Neural crest cell (in vitro differentiated cells): ENCODE measurements around the gene CAMSAP2. TPM values are rescaled to one million over a fixed set of nuclear protein-coding genes. Genes with fewer than 3 reads are reported as not detected.

Source experiments
- DNase-seq: peaks from one replicate; pipeline ENCODE4 v3.0.0; 2021; ENCODE audit warnings: low read depth, mixed read lengths, low spot score
- H3K27ac Mint-ChIP-seq: one replicate; pipeline ENCODE4 v1.8.0; 2021; ENCODE audit warnings: mild to moderate bottlenecking, mixed read lengths; ENCODE audit not compliant: unreplicated experiment
- H3K27me3 Mint-ChIP-seq: 2 replicates; pipeline ENCODE4 v1.8.0; 2021; ENCODE audit warnings: low read depth, mild to moderate bottlenecking, mixed read lengths
- H3K36me3 Mint-ChIP-seq: 2 replicates; pipeline ENCODE4 v1.8.0; 2021; ENCODE audit warnings: low read depth, mild to moderate bottlenecking, mixed read lengths
- H3K4me1 Mint-ChIP-seq: 2 replicates; pipeline ENCODE4 v1.8.0; 2021; ENCODE audit warnings: mixed read lengths
- H3K4me3 Mint-ChIP-seq: one replicate; pipeline ENCODE4 v1.8.0; 2021; ENCODE audit warnings: mild to moderate bottlenecking, mixed read lengths
- H3K9me3 Mint-ChIP-seq: 2 replicates; pipeline ENCODE4 v1.8.0; 2021; ENCODE audit warnings: mixed read lengths
- total RNA-seq: library from RNA; stranded (reverse); gene quantifications from 2 replicates; pipeline ENCODE4 v1.2.1, GENCODE V29; 2021
- TF ChIP-seq, protein P1 (sequence below): fragments of 200-600 bp; sonication (generic); conservative IDR thresholded peaks from 2 replicates; pipeline ENCODE4 v1.5.0; 2021; ENCODE audit warnings: antibody characterized with exemption, mild to moderate bottlenecking

The CAMSAP2 gene
- total RNA-seq, 1 donor from 2014 or later = 40.3 TPM

GRCh38 chr1:200849430-200849829, 110.7 kb downstream of the CAMSAP2 start:
- peaks cover 31% of the 10 kb centered on the region for H3K36me3 Mint-ChIP-seq
- no peak overlapping the region for H3K4me3 Mint-ChIP-seq
- DNase-seq = no peak
- H3K4me1 Mint-ChIP-seq = peaks cover 14% of the 10 kb centered on the region
- H3K27me3 Mint-ChIP-seq = no peaks in the 10 kb centered on the region
- no peaks in the 10 kb centered on the region for H3K9me3 Mint-ChIP-seq
- TF ChIP-seq, protein P1, sequence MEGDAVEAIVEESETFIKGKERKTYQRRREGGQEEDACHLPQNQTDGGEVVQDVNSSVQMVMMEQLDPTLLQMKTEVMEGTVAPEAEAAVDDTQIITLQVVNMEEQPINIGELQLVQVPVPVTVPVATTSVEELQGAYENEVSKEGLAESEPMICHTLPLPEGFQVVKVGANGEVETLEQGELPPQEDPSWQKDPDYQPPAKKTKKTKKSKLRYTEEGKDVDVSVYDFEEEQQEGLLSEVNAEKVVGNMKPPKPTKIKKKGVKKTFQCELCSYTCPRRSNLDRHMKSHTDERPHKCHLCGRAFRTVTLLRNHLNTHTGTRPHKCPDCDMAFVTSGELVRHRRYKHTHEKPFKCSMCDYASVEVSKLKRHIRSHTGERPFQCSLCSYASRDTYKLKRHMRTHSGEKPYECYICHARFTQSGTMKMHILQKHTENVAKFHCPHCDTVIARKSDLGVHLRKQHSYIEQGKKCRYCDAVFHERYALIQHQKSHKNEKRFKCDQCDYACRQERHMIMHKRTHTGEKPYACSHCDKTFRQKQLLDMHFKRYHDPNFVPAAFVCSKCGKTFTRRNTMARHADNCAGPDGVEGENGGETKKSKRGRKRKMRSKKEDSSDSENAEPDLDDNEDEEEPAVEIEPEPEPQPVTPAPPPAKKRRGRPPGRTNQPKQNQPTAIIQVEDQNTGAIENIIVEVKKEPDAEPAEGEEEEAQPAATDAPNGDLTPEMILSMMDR = no peak
- H3K27ac Mint-ChIP-seq = no peak overlapping the region

- Mint-ChIP-seq H3K36me3 (peaks cover 31% of the 10 kb centered on the region), H3K9me3 (no peaks in the 10 kb centered on the region), H3K4me1 (peaks cover 9% of the 10 kb centered on the region), H3K27ac (no peak overlapping the region), H3K27me3 (no peaks in the 10 kb centered on the region), H3K4me3 (no peak overlapping the region)
- DNase-seq = no peak
- TF ChIP-seq, protein P1 = no peak
Measured at GRCh38 chr1:200850554-200850953, 111.9 kb downstream of the CAMSAP2 start.

- peaks cover 10% of the 10 kb centered on the region for H3K36me3 Mint-ChIP-seq
- H3K9me3 Mint-ChIP-seq = no peaks in the 10 kb centered on the region
- H3K4me1 Mint-ChIP-seq = no peaks in the 10 kb centered on the region
- no peak overlapping the region for H3K27ac Mint-ChIP-seq
- no peak for DNase-seq
- H3K27me3 Mint-ChIP-seq = no peaks in the 10 kb centered on the region
- no peak overlapping the region for H3K4me3 Mint-ChIP-seq
- TF ChIP-seq, protein P1 = no peak
Measured at GRCh38 chr1:200856716-200857357, 118.1 kb downstream of the CAMSAP2 start.

GRCh38 chr1:200857804-200858203, 119.1 kb downstream of the CAMSAP2 start:
- no peaks in the 10 kb centered on the region for H3K4me1 Mint-ChIP-seq
- no peak overlapping the region for H3K4me3 Mint-ChIP-seq
- peaks cover 13% of the 10 kb centered on the region for H3K36me3 Mint-ChIP-seq
- TF ChIP-seq, protein P1 = no peak
- no peaks in the 10 kb centered on the region for H3K9me3 Mint-ChIP-seq
- H3K27me3 Mint-ChIP-seq = no peaks in the 10 kb centered on the region
- no peak for DNase-seq
- H3K27ac Mint-ChIP-seq = no peak overlapping the region

- no peaks in the 10 kb centered on the region for H3K9me3 Mint-ChIP-seq
- H3K36me3 Mint-ChIP-seq = peaks cover 23% of the 10 kb centered on the region
- H3K4me3 Mint-ChIP-seq = no peak overlapping the region
- TF ChIP-seq, protein P1 = no peak
- no peak overlapping the region for H3K27ac Mint-ChIP-seq
- peaks cover 5% of the 10 kb centered on the region for H3K4me1 Mint-ChIP-seq
- no peaks in the 10 kb centered on the region for H3K27me3 Mint-ChIP-seq
- DNase-seq = no peak
Measured at GRCh38 chr1:200861937-200862647, 123.4 kb downstream of the CAMSAP2 start.
